Tibial artery (tissue), 4 donors: ENCODE data around the gene VASP.
A peak's percentile ranks its signal among the peaks of the same experiment; 100 is the strongest.

Experiments used
- DNase-seq, 2 donors: peaks; one replicate each; pipeline ENCODE4 v3.0.0-alpha.2; 2019
- H3K27ac ChIP-seq, 2 donors: fragments of 200-600 bp; sonication (generic) in 1 of 2; 1 replicate in 1 of 2; 2 replicates in 1 of 2; pipeline ENCODE4 v1.5.1; 2018 to 2019; ENCODE audit warnings: mild to moderate bottlenecking in 1 of 2
- H3K27me3 ChIP-seq, 2 donors: fragments of 200-600 bp; sonication (generic) in 1 of 2; one replicate each; pipeline versions ENCODE4 v1.5.1 to v1.6.0; 2016 to 2019
- H3K36me3 ChIP-seq, 3 donors: fragments of 200-600 bp; sonication (generic) in 2 of 3; one replicate each; pipeline ENCODE4 v1.5.1; 2016 to 2019; ENCODE audit warnings: mild to moderate bottlenecking in 2 of 3
- H3K4me1 ChIP-seq, 4 donors: fragments of 200-600 bp; sonication (generic) in 2 of 4; 1 replicate in 3 of 4; 2 replicates in 1 of 4; pipeline ENCODE4 v1.5.1; 2016 to 2019
- H3K4me3 ChIP-seq, 2 donors: fragments of 200-600 bp; sonication (generic) in 1 of 2; 1 replicate in 1 of 2; 2 replicates in 1 of 2; pipeline ENCODE4 v1.5.1; 2018 to 2019; ENCODE audit warnings: mild to moderate bottlenecking in 2 of 2
- H3K9me3 ChIP-seq, 3 donors: fragments of 200-600 bp; sonication (generic) in 1 of 3; one replicate each; pipeline ENCODE4 v1.5.1; 2016 to 2019
- CTCF ChIP-seq, 2 experiments: fragments of 200-600 bp in 1 of 2; fragments of 450-650 bp in 1 of 2; IDR thresholded peaks; one replicate each; pipeline ENCODE4 v1.5.1; 2017 to 2019; ENCODE audit warnings: antibody characterized with exemption in 2 of 2, mild to moderate bottlenecking in 1 of 2, moderate library complexity in 1 of 2
- intact Hi-C: fragments of 100-400 bp; cut with DNase I; formaldehyde crosslinking; loops from one replicate; pipeline ENCODE4 v1.15.0; 2023; ENCODE audit warnings: low total_unique reads

The VASP gene

GRCh38 chr19:45505996-45506245, 1.4 kb upstream of the VASP start:
- Histone ChIP-seq H3K27ac (peak overlapping the region; percentile 89 to 93), H3K27me3 (peaks cover 0 to 11% of the 10 kb centered on the region in 2 donors), H3K4me3 (peak overlapping the region; percentile 86 to 91), H3K4me1 (peaks cover 0 to 22% (median 12%) of the 10 kb centered on the region in 4 donors), H3K36me3 (no peaks in the 10 kb centered on the region), H3K9me3 (no peaks in the 10 kb centered on the region)
- DNase-seq: no peak
- no peak for TF ChIP-seq CTCF (IDR thresholded peaks at IDR 0.05)
- intact Hi-C loops: no loop called here

GRCh38 chr19:45506246-45506988, 862 bp upstream of the VASP start:
- peak; percentile 91 to 96 for DNase-seq
- Histone ChIP-seq H3K27ac (peak overlapping the region; percentile 89 to 93), H3K4me3 (peak overlapping the region; percentile 86 to 91), H3K4me1 (peaks cover 0 to 25% (median 13%) of the 10 kb centered on the region in 4 donors), H3K27me3 (peaks cover 0 to 6% of the 10 kb centered on the region in 2 donors), H3K9me3 (no peaks in the 10 kb centered on the region), H3K36me3 (no peaks in the 10 kb centered on the region)
- intact Hi-C loops: no loop called here
- TF ChIP-seq CTCF (IDR thresholded peaks at IDR 0.05): peak in 1 of 2 experiments; percentile 31

GRCh38 chr19:45507872-45508416, 665 bp downstream of the VASP start:
- no peak for DNase-seq
- no peaks in the 10 kb centered on the region for H3K27me3 ChIP-seq
- intact Hi-C loops: no loop called here
- no peak for TF ChIP-seq CTCF (IDR thresholded peaks at IDR 0.05)
- peak overlapping the region; percentile 89 to 93 for H3K27ac ChIP-seq
- H3K4me3 ChIP-seq: peak overlapping the region; percentile 86 to 91
- H3K4me1 ChIP-seq: peaks cover 0 to 40% (median 23%) of the 10 kb centered on the region in 4 donors
- no peaks in the 10 kb centered on the region for H3K36me3 ChIP-seq
- H3K9me3 ChIP-seq: no peaks in the 10 kb centered on the region

- H3K4me1 ChIP-seq: peaks cover 0 to 45% (median 23%) of the 10 kb centered on the region in 4 donors
- no peaks in the 10 kb centered on the region for H3K36me3 ChIP-seq
- intact Hi-C loops: no loop called here
- H3K9me3 ChIP-seq: no peaks in the 10 kb centered on the region
- peak overlapping the region; percentile 86 to 91 for H3K4me3 ChIP-seq
- DNase-seq: peak in 1 of 2 donors; percentile 82
- H3K27me3 ChIP-seq: no peaks in the 10 kb centered on the region
- H3K27ac ChIP-seq: peak overlapping the region; percentile 89 to 93
- no peak for TF ChIP-seq CTCF (IDR thresholded peaks at IDR 0.05)
Observed at GRCh38 chr19:45508417-45508860, 1.2 kb downstream of the VASP start.

- DNase-seq: peak; percentile 84 to 96
- Histone ChIP-seq H3K27me3 (no peaks in the 10 kb centered on the region), H3K36me3 (no peaks in the 10 kb centered on the region), H3K4me3 (peak overlapping the region; percentile 86 to 91), H3K4me1 (peaks cover 0 to 51% (median 30%) of the 10 kb centered on the region in 4 donors), H3K27ac (peak overlapping the region; percentile 89 to 93), H3K9me3 (no peaks in the 10 kb centered on the region)
- intact Hi-C loops: no loop called here
- TF ChIP-seq CTCF (IDR thresholded peaks at IDR 0.05): peak in 1 of 2 experiments; percentile 32
Observed at GRCh38 chr19:45508861-45509691, 1.8 kb downstream of the VASP start.
